Mesenchymal stem cell (in vitro differentiated cells and primary cell): ENCODE data around the gene NCKAP1.

Source experiments
- DNase-seq: peaks from one replicate; pipeline ENCODE4 v3.0.0-alpha.2; 2013
- H2AFZ ChIP-seq: one replicate; pipeline ENCODE4 v1.6.1; 2013; ENCODE audit warnings: low read depth, mild to moderate bottlenecking, control low read depth, inconsistent platforms, low read length, moderate library complexity
- H2AK5ac ChIP-seq: 2 replicates; pipeline ENCODE4 v1.6.1; 2013; ENCODE audit warnings: low read length, moderate library complexity, mild to moderate bottlenecking, inconsistent platforms; ENCODE audit not compliant: severe bottlenecking
- H2BK120ac ChIP-seq: one replicate; pipeline ENCODE4 v1.6.1; 2013; ENCODE audit warnings: low read depth, mild to moderate bottlenecking, inconsistent platforms, low read length, moderate library complexity
- H2BK12ac ChIP-seq, 2 experiments: one replicate each; pipeline ENCODE4 v1.6.1; 2013; ENCODE audit warnings: inconsistent platforms in 2 of 2, low read length in 2 of 2, mild to moderate bottlenecking in 2 of 2, moderate library complexity in 2 of 2, control low read depth in 1 of 2
- H2BK15ac ChIP-seq: one replicate; pipeline ENCODE4 v1.6.1; 2013; ENCODE audit warnings: mild to moderate bottlenecking, low read depth, inconsistent platforms; ENCODE audit not compliant: poor library complexity, severe bottlenecking
- H2BK5ac ChIP-seq: 2 replicates; pipeline ENCODE4 v1.6.1; 2013; ENCODE audit warnings: low read depth, mild to moderate bottlenecking, low read length, control low read depth, inconsistent platforms; ENCODE audit not compliant: poor library complexity, severe bottlenecking
- H3K14ac ChIP-seq, 2 experiments: one replicate each; pipeline ENCODE4 v1.6.1; 2013; ENCODE audit warnings: inconsistent platforms in 2 of 2, low read length in 2 of 2, control low read depth in 1 of 2, mild to moderate bottlenecking in 1 of 2, moderate library complexity in 1 of 2
- H3K18ac ChIP-seq, 2 experiments: one replicate each; pipeline ENCODE4 v1.6.1; 2013; ENCODE audit warnings: inconsistent platforms in 2 of 2, low read length in 2 of 2, control low read depth in 1 of 2, low read depth in 1 of 2, mild to moderate bottlenecking in 1 of 2
- H3K23ac ChIP-seq, 2 experiments: one replicate each; pipeline ENCODE4 v1.6.1; 2013; ENCODE audit warnings: inconsistent platforms in 2 of 2, low read length in 2 of 2, mild to moderate bottlenecking in 2 of 2, moderate library complexity in 2 of 2, control low read depth in 1 of 2
- H3K27ac ChIP-seq: 2 replicates; pipeline ENCODE4 v1.5.1; 2013; ENCODE audit warnings: mild to moderate bottlenecking, moderate library complexity, low read length, control low read depth, inconsistent platforms; ENCODE audit not compliant: poor library complexity, severe bottlenecking
- H3K27me3 ChIP-seq, 2 experiments: 2 replicates each; pipeline versions ENCODE4 v1.6.1 to v1.7.0; 2013; ENCODE audit warnings: low read length in 2 of 2, mild to moderate bottlenecking in 2 of 2, moderate library complexity in 2 of 2, control low read depth in 1 of 2, inconsistent platforms in 1 of 2; ENCODE audit not compliant: control insufficient read depth in 1 of 2, insufficient read depth in 1 of 2
- H3K36me3 ChIP-seq, 2 experiments: 2 replicates each; pipeline versions ENCODE4 v1.6.1 to v1.7.0; 2013; ENCODE audit warnings: low read length in 2 of 2, control low read depth in 1 of 2, inconsistent platforms in 1 of 2, low read depth in 1 of 2, mild to moderate bottlenecking in 1 of 2; ENCODE audit not compliant: insufficient read depth in 2 of 2, control insufficient read depth in 1 of 2
- H3K4ac ChIP-seq, 2 experiments: one replicate each; pipeline ENCODE4 v1.6.1; 2013; ENCODE audit warnings: inconsistent platforms in 2 of 2, low read length in 2 of 2, mild to moderate bottlenecking in 2 of 2, moderate library complexity in 2 of 2, control low read depth in 1 of 2, low read depth in 1 of 2
- H3K4me1 ChIP-seq: 2 replicates; pipeline ENCODE4 v1.6.1; 2013; ENCODE audit warnings: low read depth, low read length, control low read depth; ENCODE audit not compliant: control insufficient read depth, insufficient read depth
- H3K4me2 ChIP-seq: 2 replicates; pipeline ENCODE4 v1.6.1; 2013; ENCODE audit warnings: low read length, mild to moderate bottlenecking, inconsistent platforms; ENCODE audit not compliant: poor library complexity, severe bottlenecking
- H3K4me3 ChIP-seq, 2 experiments: 2 replicates each; pipeline versions ENCODE4 v1.5.1 to v1.7.0; 2013; ENCODE audit warnings: low read length in 2 of 2, mild to moderate bottlenecking in 2 of 2, control low read depth in 1 of 2, low read depth in 1 of 2; ENCODE audit not compliant: insufficient read depth in 1 of 2
- H3K79me1 ChIP-seq: replicated peaks from 2 replicates; pipeline ENCODE4 v1.6.1; 2013; ENCODE audit warnings: mild to moderate bottlenecking, control low read depth, low read length, inconsistent platforms; ENCODE audit not compliant: poor library complexity, severe bottlenecking
- H3K9ac ChIP-seq: 2 replicates; pipeline ENCODE4 v1.7.0; 2013; ENCODE audit warnings: mild to moderate bottlenecking, low read length, moderate library complexity
- H3K9me3 ChIP-seq: 2 replicates; pipeline ENCODE4 v1.7.0; 2013; ENCODE audit warnings: mild to moderate bottlenecking, low read length; ENCODE audit not compliant: control insufficient read depth
- H4K8ac ChIP-seq: one replicate; pipeline ENCODE4 v1.6.1; 2013; ENCODE audit warnings: inconsistent platforms, mild to moderate bottlenecking, low read length, moderate library complexity
- H4K91ac ChIP-seq: one replicate; pipeline ENCODE4 v1.6.1; 2013; ENCODE audit warnings: mild to moderate bottlenecking, low read length, inconsistent platforms
- WGBS: methylation state at CpG from one replicate; pipeline ENCODE4 v1.1.7; 2013; ENCODE audit warnings: mixed read lengths; 5-methylcytosine and 5-hydroxymethylcytosine counted together

NCKAP1 gene

DNA sequence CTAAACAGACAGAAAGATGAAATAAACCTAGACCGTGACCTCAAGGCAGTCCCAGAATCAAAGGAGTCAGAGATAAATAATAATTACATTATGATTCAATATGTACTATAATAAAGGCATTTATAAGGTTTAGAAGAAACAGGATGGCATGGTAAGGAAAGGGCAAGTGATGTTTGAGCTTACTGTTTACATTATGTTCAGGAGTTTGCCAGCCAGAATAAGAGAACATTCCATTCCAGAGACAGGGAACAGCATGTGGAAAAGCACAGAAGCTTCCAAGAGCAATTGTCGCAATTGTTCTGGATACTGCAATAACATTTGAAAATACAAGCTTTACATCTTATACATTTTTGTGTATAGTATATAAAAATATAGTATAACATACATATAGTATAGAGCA lies 121.8 kb downstream of the NCKAP1 start:
- H3K18ac ChIP-seq, result no peak overlapping the region
- H3K4me1 ChIP-seq, result peaks cover 7% of the 10 kb centered on the region
- H3K4me3 ChIP-seq, result no peak overlapping the region
- H3K36me3 ChIP-seq, result peaks cover 4 to 86% of the 10 kb centered on the region in 2 experiments
- H3K27me3 ChIP-seq, result no peaks in the 10 kb centered on the region
- WGBS, result no CpG with 5 or more reads among the region's 2 CpGs
- no peaks in the 10 kb centered on the region for H3K9me3 ChIP-seq
- H3K27ac ChIP-seq, result peak overlapping the region; percentile 67
- no peak overlapping the region for H3K4ac ChIP-seq
- DNase-seq, result no peak
- no peak overlapping the region for H4K8ac ChIP-seq
- peak overlapping the region; percentile 80 for H2AK5ac ChIP-seq
- no peak overlapping the region for H2BK120ac ChIP-seq
- no peak overlapping the region for H2BK12ac ChIP-seq
- no peak overlapping the region for H2BK5ac ChIP-seq
- no peak overlapping the region for H2BK15ac ChIP-seq
- no peak overlapping the region for H3K23ac ChIP-seq
- no peak overlapping the region for H3K9ac ChIP-seq
- no peak overlapping the region for H3K4me2 ChIP-seq
- H3K14ac ChIP-seq, result no peak overlapping the region
- no peak overlapping the region for H2AFZ ChIP-seq
- H3K79me1 ChIP-seq, result peaks cover 10% of the 10 kb centered on the region
- H4K91ac ChIP-seq, result no peak overlapping the region

DNA sequence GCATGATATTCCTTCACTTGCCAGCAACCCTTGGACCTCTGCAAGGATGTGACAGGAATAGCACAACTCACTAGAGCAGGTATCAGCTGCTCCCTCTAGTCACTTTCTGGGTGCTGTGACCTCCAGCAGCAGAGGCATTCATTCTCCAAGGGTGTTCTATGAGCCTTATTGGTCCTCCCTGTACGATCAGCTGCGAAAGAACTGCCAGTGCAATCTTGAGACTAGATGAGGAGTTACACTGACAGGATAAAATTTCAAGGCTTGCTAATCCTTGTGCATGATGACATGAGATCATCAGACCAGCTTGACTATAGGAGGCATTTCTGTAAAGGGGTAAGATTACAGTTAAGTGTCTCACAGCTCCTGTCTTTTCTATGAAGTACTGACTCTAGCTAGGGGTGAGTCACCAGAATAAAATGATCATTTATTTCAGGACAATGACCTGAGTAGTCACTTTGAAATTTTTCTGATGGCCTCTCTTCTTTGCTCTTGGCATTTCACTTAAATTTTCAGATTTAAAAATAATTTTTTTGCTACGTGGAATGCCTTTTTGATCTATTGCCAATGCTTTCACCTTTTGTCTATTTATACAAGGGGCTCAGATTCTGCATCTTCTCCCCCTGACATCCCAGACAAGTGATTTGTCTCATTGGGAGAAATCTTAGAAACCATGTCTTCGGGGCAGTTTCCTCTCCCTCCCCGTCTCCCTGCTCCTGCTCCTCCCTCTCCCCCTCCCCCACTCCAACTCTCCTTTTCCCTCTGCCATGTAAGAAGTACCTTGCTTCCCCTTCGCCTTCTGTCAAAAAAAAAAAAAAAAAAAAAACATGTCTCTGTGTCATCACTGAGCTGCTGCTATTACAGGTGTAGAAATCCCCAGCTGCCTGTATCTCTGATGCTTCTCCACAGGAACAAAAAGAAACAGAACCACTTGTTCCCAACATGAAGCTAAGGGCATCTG lies 122.6 kb downstream of the NCKAP1 start:
- Histone ChIP-seq H4K8ac (no peak overlapping the region), H3K27me3 (no peaks in the 10 kb centered on the region), H2BK15ac (no peak overlapping the region), H2AK5ac (peak overlapping the region; percentile 80), H3K14ac (no peak overlapping the region), H3K23ac (no peak overlapping the region), H3K79me1 (peaks cover 10% of the 10 kb centered on the region), H3K4me1 (peaks cover 6% of the 10 kb centered on the region), H3K36me3 (peaks cover 4 to 85% of the 10 kb centered on the region in 2 experiments), H3K27ac (peak overlapping the region; percentile 67), H2BK5ac (peak overlapping the region; percentile 51), H3K9ac (peak overlapping the region; percentile 31), H2BK120ac (no peak overlapping the region), H3K9me3 (no peaks in the 10 kb centered on the region), H2BK12ac (peak overlapping the region in 1 of 2 experiments; percentile 63), H4K91ac (no peak overlapping the region), H3K4ac (peak overlapping the region in 1 of 2 experiments; percentile 51), H3K4me2 (peak overlapping the region; percentile 6), H3K18ac (peak overlapping the region; percentile 19 to 62), H2AFZ (no peak overlapping the region), H3K4me3 (no peak overlapping the region)
- 39% methylated on average over 6 of the region's 6 CpGs for WGBS
- DNase-seq, result peak; percentile 89

DNA sequence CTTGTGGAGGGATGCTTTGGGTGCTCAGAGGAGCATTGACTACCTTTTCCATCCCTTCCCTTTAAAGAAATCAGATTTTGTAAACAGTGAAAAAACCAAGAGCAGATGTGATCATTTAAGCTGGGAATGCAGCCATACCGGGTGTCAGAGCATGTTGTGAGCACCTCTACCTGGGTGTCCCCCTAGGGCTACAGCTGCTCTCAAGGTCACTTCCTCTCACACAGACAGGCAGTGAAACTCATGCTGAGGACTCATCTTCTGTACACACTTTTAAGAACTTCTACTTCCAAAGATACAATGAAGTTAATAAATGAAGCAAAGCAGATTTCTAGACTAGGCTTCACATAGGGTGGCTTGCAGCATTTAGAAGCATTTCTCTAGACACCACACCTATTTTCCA lies 123.4 kb downstream of the NCKAP1 start:
- Histone ChIP-seq H3K4me1 (peaks cover 6% of the 10 kb centered on the region), H3K4ac (no peak overlapping the region), H3K14ac (no peak overlapping the region)

DNA sequence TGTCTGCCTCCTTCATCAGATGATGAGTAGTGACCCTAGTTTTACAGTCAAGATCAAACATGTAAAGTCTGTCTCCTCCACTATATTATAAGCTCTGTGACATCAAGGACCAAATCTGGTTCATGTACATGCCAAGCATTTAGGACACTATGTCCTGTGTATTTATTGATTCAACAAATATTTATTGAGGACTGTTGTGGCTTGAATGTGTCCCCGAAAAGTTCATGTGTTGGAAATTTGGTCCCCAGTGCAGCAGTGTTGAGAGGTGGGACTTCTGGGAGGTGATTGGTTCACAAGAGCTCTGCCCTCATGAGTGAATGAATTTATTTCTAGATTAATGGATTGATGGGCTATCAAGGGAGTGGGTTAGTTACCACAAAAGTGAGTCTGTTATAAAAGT lies 125.2 kb downstream of the NCKAP1 start:
- Histone ChIP-seq H3K27ac (no peak overlapping the region), H3K4ac (no peak overlapping the region), H2AFZ (no peak overlapping the region), H3K4me2 (no peak overlapping the region), H2BK120ac (no peak overlapping the region), H2BK5ac (no peak overlapping the region), H3K79me1 (peaks cover 9% of the 10 kb centered on the region), H3K9ac (no peak overlapping the region), H3K9me3 (no peaks in the 10 kb centered on the region), H3K27me3 (no peaks in the 10 kb centered on the region), H4K8ac (no peak overlapping the region), H2AK5ac (no peak overlapping the region), H2BK12ac (no peak overlapping the region), H3K4me1 (peaks cover 6% of the 10 kb centered on the region), H3K14ac (no peak overlapping the region), H2BK15ac (no peak overlapping the region), H3K23ac (no peak overlapping the region), H3K4me3 (no peak overlapping the region), H3K18ac (no peak overlapping the region), H3K36me3 (peaks cover 2 to 87% of the 10 kb centered on the region in 2 experiments), H4K91ac (no peak overlapping the region)
- DNase-seq, result no peak
- WGBS, result 100% methylated on average over 1 of the region's 1 CpG

More for the DNA sequence above, 123.4 kb downstream of the NCKAP1 start:
- Histone ChIP-seq H2BK12ac (peak overlapping the region in 1 of 2 experiments; percentile 74), H3K27ac (peak overlapping the region; percentile 67), H3K18ac (peak overlapping the region in 1 of 2 experiments; percentile 74), H3K79me1 (peaks cover 12% of the 10 kb centered on the region), H2BK15ac (no peak overlapping the region), H4K8ac (no peak overlapping the region), H3K4me3 (no peak overlapping the region), H3K23ac (no peak overlapping the region), H3K9me3 (no peaks in the 10 kb centered on the region), H2AK5ac (no peak overlapping the region), H3K36me3 (peaks cover 4 to 85% of the 10 kb centered on the region in 2 experiments), H3K27me3 (no peaks in the 10 kb centered on the region), H2AFZ (no peak overlapping the region), H2BK120ac (no peak overlapping the region), H4K91ac (no peak overlapping the region), H2BK5ac (no peak overlapping the region), H3K4me2 (no peak overlapping the region), H3K9ac (peak overlapping the region; percentile 31)
- no peak for DNase-seq
- WGBS, result 89% methylated on average over 1 of the region's 1 CpG
